ENCODE measurements around the gene COL4A2. TPM values are rescaled to one million over a fixed set of nuclear protein-coding genes. Genes with fewer than 3 reads are reported as not detected.

Gene COL4A2
- total RNA-seq, 1 donor from 2014 or later: 180 TPM

DNA sequence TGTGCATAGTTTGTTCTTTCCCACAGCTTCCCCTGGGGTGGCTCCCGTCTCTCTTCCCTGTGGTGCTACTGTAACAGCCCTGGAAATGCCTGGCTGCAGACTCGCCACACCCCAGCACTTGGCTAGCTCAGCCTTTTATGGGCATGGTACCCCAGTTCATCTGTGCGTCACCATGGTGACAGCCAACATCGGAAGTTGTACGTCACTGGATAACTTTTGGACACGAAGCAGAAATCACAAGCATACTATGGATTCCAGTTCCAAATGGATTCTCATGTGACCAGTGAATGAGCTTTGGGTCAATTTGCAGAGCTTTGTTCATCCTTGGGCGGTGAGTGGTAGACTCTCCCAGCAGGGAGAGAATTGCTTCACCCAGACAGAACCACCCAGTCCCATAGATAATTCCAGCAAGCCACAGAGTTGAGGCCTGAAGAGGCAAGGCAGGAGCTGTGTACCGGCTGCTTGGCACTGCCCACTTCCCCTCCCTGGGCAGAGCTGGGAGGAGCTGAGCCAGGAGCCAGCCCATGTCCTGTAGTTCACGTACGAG is 54.4 kb downstream of the COL4A2 start:
- Histone ChIP-seq H3K9me3 (no peaks in the 10 kb centered on the region), H3K4me1 (peaks cover 21% of the 10 kb centered on the region), H3K4me3 (no peak overlapping the region), H3K36me3 (no peaks in the 10 kb centered on the region), H3K27me3 (no peaks in the 10 kb centered on the region), H3K27ac (peak overlapping the region; percentile 79)
- no peak for DNase-seq (ENCODE audit: extremely low spot score in 2 of 2)
- intact Hi-C loops (cut with DNase I): no loop called here
- TF ChIP-seq POLR2AphosphoS5 (IDR thresholded peaks at IDR 0.05; ENCODE audit: insufficient read depth in 1 of 2, low read depth in 1 of 2) (peak in 1 of 2 donors; percentile 65), POLR2A (IDR thresholded peaks at IDR 0.05) (no peak)
- TF ChIP-seq, protein P1, sequence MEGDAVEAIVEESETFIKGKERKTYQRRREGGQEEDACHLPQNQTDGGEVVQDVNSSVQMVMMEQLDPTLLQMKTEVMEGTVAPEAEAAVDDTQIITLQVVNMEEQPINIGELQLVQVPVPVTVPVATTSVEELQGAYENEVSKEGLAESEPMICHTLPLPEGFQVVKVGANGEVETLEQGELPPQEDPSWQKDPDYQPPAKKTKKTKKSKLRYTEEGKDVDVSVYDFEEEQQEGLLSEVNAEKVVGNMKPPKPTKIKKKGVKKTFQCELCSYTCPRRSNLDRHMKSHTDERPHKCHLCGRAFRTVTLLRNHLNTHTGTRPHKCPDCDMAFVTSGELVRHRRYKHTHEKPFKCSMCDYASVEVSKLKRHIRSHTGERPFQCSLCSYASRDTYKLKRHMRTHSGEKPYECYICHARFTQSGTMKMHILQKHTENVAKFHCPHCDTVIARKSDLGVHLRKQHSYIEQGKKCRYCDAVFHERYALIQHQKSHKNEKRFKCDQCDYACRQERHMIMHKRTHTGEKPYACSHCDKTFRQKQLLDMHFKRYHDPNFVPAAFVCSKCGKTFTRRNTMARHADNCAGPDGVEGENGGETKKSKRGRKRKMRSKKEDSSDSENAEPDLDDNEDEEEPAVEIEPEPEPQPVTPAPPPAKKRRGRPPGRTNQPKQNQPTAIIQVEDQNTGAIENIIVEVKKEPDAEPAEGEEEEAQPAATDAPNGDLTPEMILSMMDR (IDR thresholded peaks at IDR 0.05): no peak

DNA sequence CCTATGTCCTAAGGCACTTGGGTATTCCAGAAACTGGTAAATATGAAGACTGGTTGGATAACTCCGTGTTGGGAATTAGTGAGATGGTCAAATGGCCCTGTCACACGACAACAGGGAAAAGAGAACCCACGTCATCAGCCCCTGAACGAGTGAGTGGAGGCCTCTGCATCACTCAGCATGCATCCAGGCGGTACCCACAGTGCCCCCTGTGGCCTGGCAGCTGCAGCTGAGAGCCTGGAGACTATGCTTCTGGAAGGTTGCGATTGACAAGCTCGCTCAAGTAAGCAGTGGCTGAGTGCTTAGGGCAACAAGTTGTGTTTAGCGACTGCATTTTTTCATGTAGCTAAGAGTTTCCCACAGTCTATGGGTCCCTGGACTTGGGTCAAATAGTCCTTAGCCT is 55.9 kb downstream of the COL4A2 start:
- Histone ChIP-seq H3K27me3 (no peaks in the 10 kb centered on the region), H3K4me3 (no peak overlapping the region), H3K36me3 (no peaks in the 10 kb centered on the region), H3K4me1 (peaks cover 33% of the 10 kb centered on the region), H3K9me3 (no peaks in the 10 kb centered on the region), H3K27ac (peak overlapping the region; percentile 79)
- intact Hi-C loops (cut with DNase I): no loop called here
- TF ChIP-seq POLR2A (IDR thresholded peaks at IDR 0.05): no peak
- no peak for TF ChIP-seq POLR2AphosphoS5 (IDR thresholded peaks at IDR 0.05; ENCODE audit: insufficient read depth in 1 of 2, low read depth in 1 of 2)
- TF ChIP-seq, protein P1 (IDR thresholded peaks at IDR 0.05): no peak
- DNase-seq (ENCODE audit: extremely low spot score in 2 of 2): no peak

DNA sequence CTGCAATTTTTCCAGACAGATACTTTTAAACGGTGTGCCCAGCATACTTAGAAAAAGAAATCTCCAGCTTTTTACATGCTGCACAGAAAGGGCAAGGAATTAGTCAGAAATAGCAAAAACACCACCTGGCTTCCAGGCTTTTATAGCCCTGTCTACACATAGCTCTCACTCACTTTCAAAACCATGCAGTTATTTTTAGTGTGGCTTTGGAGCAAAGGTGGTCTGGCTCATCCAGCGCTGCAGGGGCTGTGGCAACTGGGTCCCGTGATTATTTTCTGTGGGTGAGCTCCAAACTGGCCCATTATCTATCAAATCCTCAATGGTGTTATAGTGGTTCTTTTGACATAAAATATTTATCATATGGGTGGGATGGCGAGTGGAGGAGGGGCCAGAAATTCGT is 57.0 kb downstream of the COL4A2 start:
- Histone ChIP-seq H3K4me1 (peaks cover 33% of the 10 kb centered on the region), H3K9me3 (no peaks in the 10 kb centered on the region), H3K27ac (peak overlapping the region; percentile 79), H3K4me3 (no peak overlapping the region), H3K36me3 (no peaks in the 10 kb centered on the region), H3K27me3 (no peaks in the 10 kb centered on the region)
- no peak for DNase-seq (ENCODE audit: extremely low spot score in 2 of 2)
- intact Hi-C loops (cut with DNase I): no loop called here
- TF ChIP-seq POLR2AphosphoS5 (IDR thresholded peaks at IDR 0.05; ENCODE audit: insufficient read depth in 1 of 2, low read depth in 1 of 2) (no peak), POLR2A (IDR thresholded peaks at IDR 0.05) (no peak)
- TF ChIP-seq, protein P1 (IDR thresholded peaks at IDR 0.05): no peak

DNA sequence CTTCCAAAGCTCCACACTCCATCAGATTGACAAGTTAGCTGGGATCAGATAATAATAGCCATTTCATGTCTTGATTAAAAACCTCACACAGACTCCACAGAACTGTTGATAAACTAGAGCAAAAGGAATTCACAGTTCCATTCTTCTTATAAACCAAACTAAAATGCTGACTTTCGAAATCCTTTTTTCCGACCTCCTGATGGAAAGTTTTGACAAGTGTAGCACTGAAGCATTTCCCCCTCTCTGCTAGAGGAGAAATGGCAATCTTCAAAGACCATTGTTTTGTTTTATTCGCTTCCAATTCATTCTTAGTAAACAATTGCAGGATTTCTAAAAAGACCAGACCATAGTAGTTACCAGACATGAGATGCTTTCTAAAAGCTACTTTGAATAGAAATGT is 58.8 kb downstream of the COL4A2 start:
- no peak for DNase-seq (ENCODE audit: extremely low spot score in 2 of 2)
- H3K36me3 ChIP-seq: no peaks in the 10 kb centered on the region
- H3K9me3 ChIP-seq: no peaks in the 10 kb centered on the region
- H3K4me1 ChIP-seq: peaks cover 30% of the 10 kb centered on the region
- intact Hi-C loops (cut with DNase I): no loop called here
- no peak overlapping the region for H3K27ac ChIP-seq
- TF ChIP-seq, protein P1 (IDR thresholded peaks at IDR 0.05): no peak
- no peak for TF ChIP-seq POLR2AphosphoS5 (IDR thresholded peaks at IDR 0.05; ENCODE audit: insufficient read depth in 1 of 2, low read depth in 1 of 2)
- no peak for TF ChIP-seq POLR2A (IDR thresholded peaks at IDR 0.05)
- H3K4me3 ChIP-seq: no peak overlapping the region
- H3K27me3 ChIP-seq: no peaks in the 10 kb centered on the region

DNA sequence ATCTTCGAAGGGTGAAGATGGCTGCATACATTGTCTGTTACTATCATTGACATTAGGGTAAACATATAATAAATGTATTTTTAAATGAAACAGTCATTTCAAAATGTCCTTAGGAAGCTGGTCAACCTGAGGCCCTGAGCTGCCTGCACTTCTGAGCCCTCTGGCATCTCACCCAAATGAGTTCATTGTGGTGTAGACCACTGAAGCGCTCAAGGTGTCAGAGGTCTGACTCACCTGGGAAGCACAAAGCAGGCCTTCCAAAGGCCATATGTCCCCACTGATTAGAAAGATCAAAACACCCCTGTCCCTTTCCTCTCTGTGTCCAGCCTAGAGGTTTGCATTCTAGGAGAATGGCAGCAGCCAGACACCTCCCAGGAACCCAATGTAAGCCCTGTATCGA is 59.6 kb downstream of the COL4A2 start:
- DNase-seq (ENCODE audit: extremely low spot score in 2 of 2): no peak
- no peaks in the 10 kb centered on the region for H3K9me3 ChIP-seq
- H3K27ac ChIP-seq: no peak overlapping the region
- no peak for TF ChIP-seq POLR2A (IDR thresholded peaks at IDR 0.05)
- H3K27me3 ChIP-seq: no peaks in the 10 kb centered on the region
- no peaks in the 10 kb centered on the region for H3K36me3 ChIP-seq
- intact Hi-C loops (cut with DNase I): no loop called here
- peaks cover 30% of the 10 kb centered on the region for H3K4me1 ChIP-seq
- H3K4me3 ChIP-seq: no peak overlapping the region

All from vagina (tissue), 2 donors.